Stimulated activated CD8-positive, alpha-beta memory T cell treated with anti-CD3 and anti-CD28 coated beads, Interleukin-4, amount 100 ng/mL, for 1 hour (primary cell): Measurements from ENCODE around the gene PLXNA2.

Experiments
- DNase-seq, 2 donors: peaks; one replicate each; pipeline ENCODE4 v3.0.0-alpha.2; 2020; ENCODE audit warnings: low read depth in 2 of 2, low spot score in 1 of 2

The PLXNA2 gene

GRCh38 chr1:208268541-208269337 is 24.6 kb upstream of the PLXNA2 start:
- no peak for DNase-seq

- no peak for DNase-seq
Measured at GRCh38 chr1:208265525-208265924, 21.3 kb upstream of the PLXNA2 start.

GRCh38 chr1:208265122-208265469 is 20.9 kb upstream of the PLXNA2 start:
- no peak for DNase-seq

- no peak for DNase-seq
Measured at GRCh38 chr1:208264469-208265121, 20.4 kb upstream of the PLXNA2 start.

- no peak for DNase-seq
Measured at GRCh38 chr1:208261874-208262273, 17.7 kb upstream of the PLXNA2 start.

DNA sequence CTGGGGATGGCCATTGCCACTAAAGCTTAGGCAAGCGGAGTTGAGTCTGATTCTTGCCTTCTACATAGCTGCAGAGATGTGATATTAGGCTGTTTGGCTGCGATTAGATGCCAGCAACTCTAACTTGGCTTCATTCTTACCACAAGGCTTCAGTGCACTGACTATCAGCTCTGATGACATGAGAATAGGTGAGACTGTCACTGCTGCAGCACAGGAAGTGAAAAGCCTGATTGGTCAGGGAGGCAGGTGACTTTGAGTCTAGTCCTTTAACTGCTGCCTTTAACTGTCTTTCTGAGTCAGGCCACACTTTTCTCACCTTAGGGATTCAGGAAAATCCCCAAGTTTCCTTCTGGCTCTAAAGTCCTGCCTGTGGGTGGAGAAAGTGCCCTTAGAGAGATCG is 14.1 kb upstream of the PLXNA2 start:
- no peak for DNase-seq

GRCh38 chr1:208257351-208257750 is 13.2 kb upstream of the PLXNA2 start:
- DNase-seq: no peak

- DNase-seq: no peak
Measured at GRCh38 chr1:208256556-208256955, 12.4 kb upstream of the PLXNA2 start.

DNA sequence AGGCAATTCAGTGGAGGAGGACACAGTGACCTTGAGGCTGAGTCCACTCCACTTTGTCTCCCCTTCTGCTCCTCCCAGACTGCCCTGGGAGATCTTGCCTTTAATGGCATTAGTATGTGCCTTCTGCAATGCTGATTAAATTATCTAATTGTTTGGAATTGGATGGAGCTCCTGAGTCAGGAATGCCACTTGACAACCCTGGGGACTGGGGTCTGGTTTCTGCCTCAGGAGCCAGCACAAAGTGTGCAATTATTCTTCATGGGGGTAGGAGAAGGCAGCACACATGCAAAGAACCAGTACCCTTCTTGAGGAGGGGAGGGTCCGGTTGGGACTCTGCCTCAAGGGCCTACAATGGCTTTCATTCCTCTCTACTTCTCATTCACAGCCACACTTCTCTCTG is 11.9 kb upstream of the PLXNA2 start:
- DNase-seq: no peak

DNA sequence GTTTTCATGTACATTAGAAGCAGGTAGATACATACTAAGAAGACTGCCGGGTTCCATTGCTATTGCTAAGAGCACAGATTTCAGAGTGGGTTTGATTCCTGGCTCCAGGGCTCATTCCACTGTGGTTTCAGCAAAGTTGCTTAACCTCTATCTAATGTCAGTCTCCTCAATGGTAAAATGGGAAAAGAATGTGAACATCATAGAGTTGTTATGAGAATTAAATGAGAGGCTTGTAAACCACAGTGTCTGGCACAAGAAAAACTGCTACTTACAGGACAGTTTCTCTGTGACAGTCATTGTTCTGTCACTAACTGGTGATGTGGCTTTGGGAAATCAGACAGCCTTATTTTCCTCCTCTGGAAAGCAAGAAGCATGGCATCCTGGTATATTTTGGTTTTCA is 10.7 kb upstream of the PLXNA2 start:
- no peak for DNase-seq

DNA sequence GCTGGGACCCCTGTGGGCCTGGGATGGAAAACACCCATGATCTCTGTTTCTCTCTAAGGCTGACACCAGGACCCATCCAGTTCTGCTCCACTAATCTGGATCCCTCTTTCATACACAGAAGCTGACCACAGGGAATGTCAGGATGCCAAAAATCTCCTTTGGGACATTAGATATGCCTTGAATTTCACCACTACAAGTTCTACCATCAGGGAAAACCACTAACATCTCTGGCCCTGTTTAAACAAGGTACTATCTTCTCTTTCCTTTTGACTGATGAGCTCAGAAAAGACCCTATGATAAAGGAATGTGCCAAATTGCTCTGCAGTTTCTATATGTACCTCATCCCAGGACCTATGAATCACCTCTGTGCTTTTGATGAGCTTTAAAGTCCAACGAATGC is 10.2 kb upstream of the PLXNA2 start:
- no peak for DNase-seq

DNA sequence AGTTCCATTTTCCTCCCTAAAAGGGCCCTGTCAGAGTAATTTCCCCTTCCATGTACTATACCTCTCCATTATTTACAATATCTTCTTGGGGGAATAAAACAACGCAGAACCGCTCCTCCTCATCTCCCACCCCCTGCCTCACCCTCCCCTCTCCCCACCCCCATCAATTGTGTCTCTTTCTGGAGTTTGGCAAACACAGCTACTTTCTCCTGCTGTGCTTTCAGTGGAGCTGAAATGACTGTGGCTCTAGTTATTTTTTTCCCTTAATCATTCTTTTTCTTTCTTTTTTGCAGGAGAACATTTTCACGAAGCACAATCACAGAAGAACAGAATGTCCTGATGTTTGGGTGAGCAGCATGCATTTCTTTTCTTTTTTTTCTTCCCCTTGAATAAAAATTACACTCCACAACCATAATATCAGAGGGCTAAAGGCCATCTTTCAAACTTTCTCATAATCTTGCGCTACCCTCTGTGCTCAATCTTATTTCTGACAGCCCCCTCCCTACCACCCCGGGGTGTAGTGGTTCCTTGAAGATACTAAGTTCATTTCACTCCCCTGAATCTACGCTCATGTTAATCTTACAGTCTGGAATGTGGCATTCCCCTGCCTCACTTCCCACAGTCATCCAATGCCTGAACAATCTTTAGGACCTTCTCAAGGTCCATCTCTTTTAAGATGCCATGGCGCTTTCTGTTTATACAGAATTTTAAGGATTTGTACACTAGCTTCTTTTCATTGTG is 8.8 kb upstream of the PLXNA2 start:
- DNase-seq: no peak

- no peak for DNase-seq
Measured at GRCh38 chr1:208251911-208252835, 8.0 kb upstream of the PLXNA2 start.

GRCh38 chr1:208251015-208251414 is 6.8 kb upstream of the PLXNA2 start:
- no peak for DNase-seq

DNA sequence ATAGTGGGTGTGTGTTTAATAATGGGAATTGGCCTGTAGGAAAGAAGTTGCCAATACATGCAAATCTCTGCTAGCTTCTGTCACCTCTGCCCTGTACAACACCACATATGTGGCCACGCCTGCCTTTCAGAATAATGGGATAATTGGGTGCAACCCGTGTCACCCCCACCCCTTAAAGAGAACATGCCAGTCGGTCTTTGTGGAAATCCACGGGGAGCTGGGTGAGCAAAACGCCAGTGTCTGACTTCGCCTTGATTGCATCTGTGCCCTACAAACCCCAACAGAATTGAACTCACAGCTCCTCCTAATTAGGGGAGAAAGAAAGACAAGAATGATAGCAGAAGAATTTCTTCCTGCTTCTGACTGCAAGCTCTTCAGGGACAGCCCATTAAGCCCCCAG is 6.4 kb upstream of the PLXNA2 start:
- DNase-seq: no peak

DNA sequence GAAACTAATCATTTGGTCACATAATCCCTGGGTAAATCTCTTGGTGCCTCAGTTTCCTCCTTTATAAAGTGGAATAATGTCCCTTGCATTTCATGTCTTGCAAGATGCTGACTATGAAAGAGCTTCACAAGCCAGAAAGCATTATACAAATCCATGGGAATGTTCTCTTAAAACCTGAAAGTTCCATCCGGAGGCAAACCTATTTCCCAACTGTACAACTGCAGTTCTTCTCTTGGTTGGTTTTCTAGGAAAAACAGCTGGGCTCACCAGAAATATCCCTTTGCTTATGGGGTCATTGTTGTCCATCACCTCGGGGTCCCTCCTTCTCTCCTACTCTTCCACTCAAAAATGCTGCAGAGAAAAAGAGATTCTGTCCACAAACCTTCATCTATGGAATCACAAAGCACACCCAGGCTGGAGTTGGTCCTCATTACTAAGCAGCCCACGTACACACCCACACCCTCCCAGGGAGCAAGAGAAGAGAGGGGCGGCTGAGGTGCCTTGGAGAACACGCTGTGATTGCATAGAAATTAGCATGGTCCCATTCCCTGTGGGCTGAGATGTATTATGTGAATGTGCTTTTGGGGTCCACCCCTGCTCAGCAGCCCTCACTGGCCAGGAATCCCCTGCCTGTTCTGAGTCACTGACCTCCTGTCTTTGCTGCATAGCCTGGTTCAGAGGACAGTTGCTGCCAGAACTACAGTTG is 5.0 kb upstream of the PLXNA2 start:
- no peak for DNase-seq

DNA sequence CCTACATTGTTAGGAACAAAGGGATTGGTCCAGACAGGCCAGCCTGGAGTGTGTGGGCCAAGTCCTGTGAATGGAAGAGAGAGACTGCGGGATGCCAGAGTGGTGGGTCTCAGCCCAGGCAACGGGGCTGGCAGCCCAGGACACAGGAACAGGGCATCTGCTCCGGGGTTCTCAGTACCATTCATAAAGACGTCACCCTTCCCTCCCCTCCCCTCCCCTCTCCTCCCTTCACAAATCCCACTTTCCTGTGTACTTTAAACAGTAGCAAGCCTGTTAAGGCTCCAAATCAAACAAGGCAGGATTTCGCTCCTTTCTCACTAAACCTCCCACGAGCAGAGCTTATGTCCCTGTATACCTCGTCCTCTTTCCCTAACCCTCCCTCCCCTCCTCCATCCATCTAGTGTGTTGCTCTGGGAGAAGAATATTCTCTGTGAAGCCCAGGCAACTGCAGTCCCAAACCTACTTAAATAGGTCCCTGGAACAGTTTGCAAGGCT is 4.2 kb upstream of the PLXNA2 start:
- no peak for DNase-seq

- DNase-seq: no peak
Measured at GRCh38 chr1:208247696-208248095, 3.5 kb upstream of the PLXNA2 start.

GRCh38 chr1:208245185-208245705 is 1.1 kb upstream of the PLXNA2 start:
- DNase-seq: peak; percentile 56 to 62

- DNase-seq: no peak
Measured at GRCh38 chr1:208243527-208243966, 637 bp downstream of the PLXNA2 start.
